AG04450 (cell line): ENCODE results near the gene ZNF574. TPM values are rescaled to one million over a fixed set of nuclear protein-coding genes. Genes with fewer than 3 reads are reported as not detected.

Source experiments
- CTCF ChIA-PET: fragments of 300-600, 350-600 bp; formaldehyde crosslinking; extraction: SDS; loops from one replicate; lab custom pipeline; 2022; ENCODE audit warnings: antibody characterized with exemption, inconsistent platforms; lab: Charles Lee
- POLR2A ChIA-PET: fragments of 350-600 bp; formaldehyde crosslinking; extraction: SDS; loops from one replicate; lab custom pipeline; 2021; ENCODE audit warnings: antibody characterized with exemption, inconsistent platforms; lab: Yijun Ruan, JAX
- DNase-seq: peaks from one replicate; pipeline ENCODE4 v3.0.0-alpha.2; 2011; ENCODE audit warnings: low read depth, low spot score
- H3K27ac ChIP-seq: one replicate; pipeline ENCODE4 v1.5.1; 2012; ENCODE audit warnings: low read depth, low read length, control low read depth
- H3K27me3 ChIP-seq: one replicate; pipeline ENCODE4 v1.6.0; 2012; ENCODE audit warnings: low read length; ENCODE audit not compliant: control insufficient read depth, insufficient read depth
- H3K4me3 ChIP-seq: 2 replicates; pipeline ENCODE4 v1.5.1; 2011; ENCODE audit warnings: mild to moderate bottlenecking, low read depth, low read length, control low read depth
- H3K9me3 ChIP-seq: 2 replicates; pipeline ENCODE4 v1.5.1; 2012; ENCODE audit warnings: low read length; ENCODE audit not compliant: control insufficient read depth, insufficient read depth
- CTCF ChIP-seq: IDR thresholded peaks from 2 replicates; pipeline ENCODE4 v1.5.1; 2011; ENCODE audit warnings: low read depth, low read length, control low read depth, inconsistent platforms
- polyA plus RNA-seq: library from polyadenylated mRNA; depleted of rRNA; stranded (reverse); fragments of >200 nt; gene quantifications from 2 replicates; pipeline ENCODE4 v1.2.3, GENCODE V29; 2011

ZNF574 gene
- polyA plus RNA-seq, 1 experiment, result 5.5 TPM

- no peak for DNase-seq
- Histone ChIP-seq H3K27me3 (no peaks in the 10 kb centered on the region), H3K27ac (no peak overlapping the region), H3K4me3 (no peak overlapping the region), H3K9me3 (no peaks in the 10 kb centered on the region)
- TF ChIP-seq CTCF, result no peak
- ChIA-PET CTCF (no interaction called here), POLR2A (no interaction called here)
Measured at GRCh38 chr19:42105368-42105767, 29.4 kb downstream of the ZNF574 start.

GRCh38 chr19:42108527-42109389 is 32.8 kb downstream of the ZNF574 start:
- Histone ChIP-seq H3K4me3 (no peak overlapping the region), H3K27ac (no peak overlapping the region), H3K9me3 (no peaks in the 10 kb centered on the region), H3K27me3 (no peaks in the 10 kb centered on the region)
- peak; percentile 78 for DNase-seq
- TF ChIP-seq CTCF, result peak; percentile 100
- ChIA-PET CTCF (interaction anchor here (0.5 to 3.9 kb wide), 43 partner anchors 9 to 332 kb away, joined by 3 to 38 read pairs (median 4); partner anchors contain the start of genes POU2F2 and ZNF526), POLR2A (interaction anchor here (0.6 kb wide), 1 partner anchor 229 kb away, joined by 3 read pairs; no protein-coding TSS in a partner anchor)

GRCh38 chr19:42109896-42110295 is 33.9 kb downstream of the ZNF574 start:
- Histone ChIP-seq H3K9me3 (no peaks in the 10 kb centered on the region), H3K4me3 (no peak overlapping the region), H3K27me3 (no peaks in the 10 kb centered on the region), H3K27ac (no peak overlapping the region)
- ChIA-PET CTCF (interaction anchor here (0.6 to 3.9 kb wide), 17 partner anchors 10 to 1041 kb away, joined by 3 to 26 read pairs (median 6); partner anchors contain the start of genes DEDD2 and POU2F2), POLR2A (interaction anchor here (1.2 kb wide), 1 partner anchor 133 kb away, joined by 4 read pairs; no protein-coding TSS in a partner anchor)
- TF ChIP-seq CTCF, result no peak
- DNase-seq, result no peak

- H3K4me3 ChIP-seq, result no peak overlapping the region
- no peaks in the 10 kb centered on the region for H3K9me3 ChIP-seq
- DNase-seq, result no peak
- POLR2A ChIA-PET, result no interaction called here
- no peak for TF ChIP-seq CTCF
- peak overlapping the region; percentile 94 for H3K27ac ChIP-seq
- CTCF ChIA-PET, result interaction anchor here (1.1 to 3.9 kb wide), 6 partner anchors 21 to 169 kb away, joined by 3 to 26 read pairs (median 5); partner anchors contain the start of gene POU2F2
- no peaks in the 10 kb centered on the region for H3K27me3 ChIP-seq
Measured at GRCh38 chr19:42110658-42111057, 34.7 kb downstream of the ZNF574 start.

- Histone ChIP-seq H3K27me3 (no peaks in the 10 kb centered on the region), H3K9me3 (no peaks in the 10 kb centered on the region), H3K4me3 (no peak overlapping the region), H3K27ac (peak overlapping the region; percentile 94)
- ChIA-PET CTCF (interaction anchor here (1.1 to 3.9 kb wide), 5 partner anchors 21 to 134 kb away, joined by 3 to 26 read pairs (median 6); partner anchors contain the start of gene POU2F2), POLR2A (no interaction called here)
- no peak for DNase-seq
- TF ChIP-seq CTCF, result no peak
Measured at GRCh38 chr19:42111384-42111783, 35.4 kb downstream of the ZNF574 start.
